ENCODE results near the gene NME7.
A peak's percentile ranks its signal among the peaks of the same experiment; 100 is the strongest.

NME7 gene

GRCh38 chr1:169138866-169139670, 228.5 kb downstream of the NME7 start:
- no peak for TF ChIP-seq Cebpa-rat (IDR thresholded peaks at IDR 0.05)
- Histone ChIP-seq H4K20me1 (no peaks in the 10 kb centered on the region), H3K27me3 (no peaks in the 10 kb centered on the region), H3K36me3 (no peaks in the 10 kb centered on the region), H3K4me3 (no peak overlapping the region), H3K4me1 (no peaks in the 10 kb centered on the region), H3K27ac (no peak overlapping the region), H3K4me2 (no peak overlapping the region), H3K9ac (no peak overlapping the region), H3K9me3 (no peaks in the 10 kb centered on the region)

GRCh38 chr1:169137357-169137756, 230.2 kb downstream of the NME7 start:
- no peak for TF ChIP-seq Cebpa-rat (IDR thresholded peaks at IDR 0.05)
- Histone ChIP-seq H4K20me1 (no peaks in the 10 kb centered on the region), H3K27me3 (no peaks in the 10 kb centered on the region)

GRCh38 chr1:169133801-169134502, 233.6 kb downstream of the NME7 start:
- no peaks in the 10 kb centered on the region for H3K36me3 ChIP-seq
- no peak overlapping the region for H3K27ac ChIP-seq

More at GRCh38 chr1:169137357-169137756, 230.2 kb downstream of the NME7 start:
- Histone ChIP-seq H3K4me1 (no peaks in the 10 kb centered on the region), H3K27ac (no peak overlapping the region), H3K4me3 (no peak overlapping the region), H3K9me3 (no peaks in the 10 kb centered on the region), H3K4me2 (no peak overlapping the region), H3K36me3 (no peaks in the 10 kb centered on the region), H3K9ac (no peak overlapping the region)

DNA sequence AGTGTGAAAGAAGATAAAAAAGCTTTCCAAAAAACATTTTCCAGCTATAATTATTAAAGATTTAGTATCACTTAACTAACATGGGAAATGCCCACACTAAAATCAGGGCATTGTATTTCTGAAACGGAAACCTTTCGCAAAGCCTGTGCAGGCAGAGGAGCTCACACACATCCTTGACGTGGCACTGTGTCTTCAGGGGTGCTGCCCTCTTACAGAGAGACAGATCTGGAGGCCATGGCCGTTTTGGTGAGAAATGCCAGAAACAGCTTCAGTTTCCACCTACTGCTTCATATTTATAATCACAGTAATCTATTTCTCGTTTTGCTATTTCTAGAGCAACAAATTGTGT, 234.4 kb downstream of the NME7 start:
- Histone ChIP-seq H3K27ac (no peak overlapping the region), H3K9ac (no peak overlapping the region), H3K4me3 (no peak overlapping the region), H3K4me2 (no peak overlapping the region), H3K27me3 (no peaks in the 10 kb centered on the region), H3K36me3 (peaks cover 6% of the 10 kb centered on the region; the same call in 1 of the 2 replicates), H3K9me3 (no peaks in the 10 kb centered on the region), H3K4me1 (peaks cover 19% of the 10 kb centered on the region), H4K20me1 (no peaks in the 10 kb centered on the region)
- TF ChIP-seq Cebpa-rat (IDR thresholded peaks at IDR 0.05), result no peak

More at GRCh38 chr1:169133801-169134502, 233.6 kb downstream of the NME7 start:
- Histone ChIP-seq H4K20me1 (no peaks in the 10 kb centered on the region), H3K4me3 (no peak overlapping the region), H3K9ac (no peak overlapping the region), H3K27me3 (no peaks in the 10 kb centered on the region), H3K4me2 (no peak overlapping the region), H3K9me3 (no peaks in the 10 kb centered on the region), H3K4me1 (peaks cover 18% of the 10 kb centered on the region)
- TF ChIP-seq Cebpa-rat (IDR thresholded peaks at IDR 0.05), result no peak

DNA sequence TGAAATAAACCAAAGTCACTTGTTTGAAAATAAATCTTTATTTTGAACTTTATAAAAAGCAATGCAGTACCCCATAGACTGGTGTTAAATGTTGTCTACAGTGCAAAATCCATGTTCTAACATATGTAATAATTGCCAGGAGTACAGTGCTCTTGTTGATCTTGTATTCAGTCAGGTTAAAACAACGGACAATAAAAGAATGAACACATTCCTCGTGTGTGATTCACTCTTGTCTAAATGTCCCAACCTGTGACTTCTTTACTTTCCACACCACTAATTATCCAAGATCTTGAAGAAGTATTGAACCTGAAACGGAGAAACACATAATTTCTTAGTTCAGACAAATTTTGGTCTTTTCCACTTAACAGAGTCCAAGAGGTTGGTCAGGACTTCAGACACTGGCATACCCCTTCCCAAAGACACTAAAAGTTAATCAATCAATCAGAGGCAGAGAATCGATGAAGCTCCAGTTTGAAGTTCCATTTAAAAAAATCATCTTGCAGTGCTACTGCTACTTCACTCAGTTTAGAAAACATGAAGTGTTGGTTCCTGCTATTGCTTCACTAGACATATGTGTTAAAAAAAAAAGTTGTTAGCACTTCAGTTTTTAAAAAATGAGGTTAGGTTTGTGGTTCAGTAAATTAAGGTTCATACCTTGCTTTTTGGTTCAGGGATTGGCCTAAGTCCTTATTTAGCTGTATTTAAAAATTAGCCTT, 234.9 kb downstream of the NME7 start:
- H3K9ac ChIP-seq, result no peak overlapping the region
- no peak overlapping the region for H3K27ac ChIP-seq
- H3K4me2 ChIP-seq, result no peak overlapping the region
- no peak overlapping the region for H3K4me3 ChIP-seq
- no peaks in the 10 kb centered on the region for H3K9me3 ChIP-seq
- peaks cover 6% of the 10 kb centered on the region; the same call in 1 of the 2 replicates for H3K36me3 ChIP-seq
- no peak for TF ChIP-seq Cebpa-rat (IDR thresholded peaks at IDR 0.05)
- no peaks in the 10 kb centered on the region for H4K20me1 ChIP-seq
- peaks cover 19% of the 10 kb centered on the region for H3K4me1 ChIP-seq
- H3K27me3 ChIP-seq, result no peaks in the 10 kb centered on the region

DNA sequence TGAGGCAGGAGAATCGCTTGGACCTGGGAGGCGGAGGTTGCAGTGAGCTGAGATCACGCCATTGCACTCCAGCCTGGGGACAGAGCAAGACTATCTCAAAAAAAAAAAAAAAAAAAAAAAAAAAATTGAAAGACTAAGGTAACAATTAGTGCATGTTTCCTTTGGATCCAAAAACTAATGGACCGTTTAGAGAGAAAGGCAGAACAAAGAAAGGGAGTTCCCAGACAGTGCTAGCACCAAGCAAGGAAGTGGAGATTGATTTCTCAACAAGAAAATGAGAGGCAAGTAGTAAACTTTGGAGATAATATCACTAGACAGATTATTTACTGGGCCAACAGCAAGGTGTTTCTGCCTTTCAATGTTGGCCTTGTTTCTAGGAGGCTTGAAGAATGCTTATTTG, 236.9 kb downstream of the NME7 start:
- Histone ChIP-seq H3K36me3 (peaks cover 7% of the 10 kb centered on the region), H3K4me2 (0 out of 2 replicates have a peak overlapping the region, but pooled peaks have one; percentile 39), H3K4me3 (no peak overlapping the region), H3K9ac (no peak overlapping the region), H3K4me1 (peaks cover 32% of the 10 kb centered on the region), H4K20me1 (no peaks in the 10 kb centered on the region), H3K27ac (no peak overlapping the region), H3K27me3 (no peaks in the 10 kb centered on the region), H3K9me3 (no peaks in the 10 kb centered on the region)
- no peak for TF ChIP-seq Cebpa-rat (IDR thresholded peaks at IDR 0.05)

GRCh38 chr1:169129109-169129784, 238.3 kb downstream of the NME7 start:
- Histone ChIP-seq H3K27me3 (no peaks in the 10 kb centered on the region), H3K27ac (no peak overlapping the region), H3K9ac (no peak overlapping the region), H3K4me2 (peak overlapping the region; percentile 39), H3K4me1 (peaks cover 32% of the 10 kb centered on the region), H3K9me3 (no peaks in the 10 kb centered on the region), H4K20me1 (no peaks in the 10 kb centered on the region), H3K4me3 (no peak overlapping the region), H3K36me3 (peaks cover 12% of the 10 kb centered on the region)
- TF ChIP-seq Cebpa-rat (IDR thresholded peaks at IDR 0.05), result no peak

- H3K9ac ChIP-seq, result no peak overlapping the region
- H3K27ac ChIP-seq, result no peak overlapping the region
- H3K36me3 ChIP-seq, result peaks cover 12% of the 10 kb centered on the region
- no peak overlapping the region for H3K4me2 ChIP-seq
- TF ChIP-seq Cebpa-rat (IDR thresholded peaks at IDR 0.05), result no peak
- H3K4me3 ChIP-seq, result no peak overlapping the region
- peaks cover 32% of the 10 kb centered on the region for H3K4me1 ChIP-seq
- no peaks in the 10 kb centered on the region for H4K20me1 ChIP-seq
- no peaks in the 10 kb centered on the region for H3K9me3 ChIP-seq
- no peaks in the 10 kb centered on the region for H3K27me3 ChIP-seq
Measured at GRCh38 chr1:169128562-169128961, 239.0 kb downstream of the NME7 start.

DNA sequence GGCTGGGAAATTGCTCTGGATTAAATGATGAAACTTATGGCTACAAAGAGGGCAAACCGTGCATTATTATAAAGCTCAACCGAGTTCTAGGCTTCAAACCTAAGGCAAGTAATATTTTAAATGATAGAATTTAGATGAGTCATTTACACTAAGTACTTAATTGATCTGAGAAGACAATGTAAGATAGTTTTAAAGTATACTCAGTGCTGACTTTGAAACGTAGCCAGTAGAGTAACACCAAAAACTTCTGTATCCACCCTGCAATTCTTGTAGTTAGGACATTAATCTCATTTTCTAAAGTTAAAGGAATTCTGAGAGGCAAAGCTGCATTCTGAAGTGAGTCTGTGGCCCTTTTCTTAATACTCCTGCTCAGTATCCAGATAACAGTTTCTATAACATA, 240.3 kb downstream of the NME7 start:
- Histone ChIP-seq H3K9ac (no peak overlapping the region), H3K27me3 (no peaks in the 10 kb centered on the region), H3K4me1 (peaks cover 32% of the 10 kb centered on the region), H3K4me3 (no peak overlapping the region), H4K20me1 (no peaks in the 10 kb centered on the region), H3K36me3 (peaks cover 12% of the 10 kb centered on the region), H3K27ac (no peak overlapping the region), H3K9me3 (no peaks in the 10 kb centered on the region), H3K4me2 (peak overlapping the region; percentile 55)
- TF ChIP-seq Cebpa-rat (IDR thresholded peaks at IDR 0.05), result no peak

Measured in BLaER1 (cell line).